HepG2 (cell line): ENCODE data around the gene TMEM200A. TPM values are rescaled to one million over a fixed set of nuclear protein-coding genes. Genes with fewer than 3 reads are reported as not detected.

Source experiments
- FOXM1 ChIP-seq: sonication (generic); formaldehyde crosslinking; IDR thresholded peaks from 2 replicates; pipeline ENCODE4 v1.5.0; 2020; ENCODE audit warnings: missing genetic modification reagents
- FOXO1 ChIP-seq: sonication (generic); formaldehyde crosslinking; IDR thresholded peaks from 2 replicates; pipeline ENCODE4 v1.4.0; 2020; ENCODE audit warnings: missing genetic modification reagents
- IRF2 ChIP-seq: IDR thresholded peaks from 2 replicates; pipeline ENCODE4 v1.6.1; 2018; ENCODE audit warnings: missing genetic modification reagents, missing compliant biosample characterization
- KDM2A ChIP-seq: sonication (generic); formaldehyde crosslinking; IDR thresholded peaks from 2 replicates; pipeline ENCODE4 v1.4.0; 2020; ENCODE audit warnings: low read depth, missing genetic modification reagents, borderline replicate concordance
- LRRFIP1 ChIP-seq: sonication (generic); formaldehyde crosslinking; conservative IDR thresholded peaks from 2 replicates; pipeline ENCODE4 v1.4.0; 2020; ENCODE audit warnings: missing genetic modification reagents
- MAFK ChIP-seq, 2 experiments: IDR thresholded peaks in 1 of 2; conservative IDR thresholded peaks in 1 of 2; 2 replicates each; pipeline ENCODE4 v1.6.1; 2011; ENCODE audit warnings: improper control_type of control experiment in 2 of 2, low read length in 2 of 2
- MLXIP ChIP-seq: sonication (generic); formaldehyde crosslinking; IDR thresholded peaks from 2 replicates; pipeline ENCODE4 v1.9.0; 2021; ENCODE audit warnings: missing genetic modification reagents, borderline replicate concordance
- RAD21 ChIP-seq: fragments of 450-650 bp; formaldehyde crosslinking; IDR thresholded peaks from 2 replicates; pipeline ENCODE4 v1.5.0; 2020; ENCODE audit warnings: mild to moderate bottlenecking
- SMC3 ChIP-seq: IDR thresholded peaks from 2 replicates; pipeline ENCODE4 v1.6.1; 2011; ENCODE audit warnings: low read length, improper control_type of control experiment
- TEAD3 ChIP-seq: optimal IDR thresholded peaks from 2 replicates; pipeline ENCODE3; 2016; ENCODE audit warnings: borderline replicate concordance
- TGIF2 ChIP-seq: IDR thresholded peaks from 2 replicates; pipeline ENCODE4 v1.6.1; 2016; ENCODE audit warnings: control low read depth, missing compliant biosample characterization
- ZKSCAN5 ChIP-seq: sonication (generic); formaldehyde crosslinking; IDR thresholded peaks from 2 replicates; pipeline ENCODE4 v1.5.1; 2020; ENCODE audit warnings: mild to moderate bottlenecking, missing genetic modification reagents
- ZNF12 ChIP-seq: sonication (generic); formaldehyde crosslinking; IDR thresholded peaks from 2 replicates; pipeline ENCODE4 v1.5.0; 2020; ENCODE audit warnings: missing genetic modification reagents
- ZNF121 ChIP-seq: sonication (generic); formaldehyde crosslinking; IDR thresholded peaks from 2 replicates; pipeline ENCODE4 v1.5.0; 2020; ENCODE audit warnings: mild to moderate bottlenecking, missing genetic modification reagents
- ZNF337 ChIP-seq: sonication (generic); formaldehyde crosslinking; IDR thresholded peaks from 2 replicates; pipeline ENCODE4 v1.5.1; 2020; ENCODE audit warnings: missing genetic modification reagents, low read depth, mild to moderate bottlenecking, borderline replicate concordance
- ZNF382 ChIP-seq: sonication (generic); formaldehyde crosslinking; IDR thresholded peaks from 2 replicates; pipeline ENCODE4 v1.5.0; 2020; ENCODE audit warnings: missing genetic modification reagents, mild to moderate bottlenecking, borderline replicate concordance
- ZNF496 ChIP-seq: sonication (generic); formaldehyde crosslinking; IDR thresholded peaks from 2 replicates; pipeline ENCODE4 v1.8.1; 2023; ENCODE audit warnings: mild to moderate bottlenecking, moderate library complexity, missing genetic modification reagents; ENCODE audit not compliant: insufficient replicate concordance
- polyA plus RNA-seq, 8 experiments: library from polyadenylated mRNA; depleted of rRNA in 3 of 8; stranded (reverse) in 7 of 8; unstranded in 1 of 8; fragments of >200 nt; fragmentation: Illumina TruSeq in 4 of 8; extraction: Trizol in 4 of 8; gene quantifications; 2 replicates each; pipeline versions ENCODE4 v1.2.1 to v1.2.3, GENCODE V29; 2011 to 2016; ENCODE audit warnings: low read depth in 4 of 8, missing spikeins in 1 of 8, mixed read lengths in 1 of 8; ENCODE audit not compliant: insufficient read depth in 1 of 8
- total RNA-seq, 5 experiments: library from RNA; depleted of rRNA; stranded (reverse); fragments of >200 nt; fragmentation: Illumina TruSeq; extraction: Trizol; gene quantifications; 2 replicates each; pipeline ENCODE4 v1.2.3, GENCODE V29; 2016; ENCODE audit warnings: low read depth in 1 of 5
- TF ChIP-seq, protein P1 (sequence below): IDR thresholded peaks from 2 replicates; pipeline ENCODE4 v1.6.1; 2018; ENCODE audit warnings: missing genetic modification reagents
- TF ChIP-seq, protein P2 (sequence below), 2 experiments: sonication (generic) in 1 of 2; formaldehyde crosslinking in 1 of 2; IDR thresholded peaks; 2 replicates each; pipeline versions ENCODE4 v1.4.0 to v1.6.1; 2018 to 2020; ENCODE audit warnings: missing genetic modification reagents in 2 of 2, borderline replicate concordance in 1 of 2, low read depth in 1 of 2, mild to moderate bottlenecking in 1 of 2, missing biosample characterization in 1 of 2
- TF ChIP-seq, protein P3 (sequence below): sonication (generic); formaldehyde crosslinking; IDR thresholded peaks from 2 replicates; pipeline ENCODE4 v1.5.1; 2020; ENCODE audit warnings: missing genetic modification reagents, mild to moderate bottlenecking, borderline replicate concordance

Gene TMEM200A
- total and polyA plus RNA-seq, 2 of the 13 experiments (the other 11 are each of a cell fraction or from before 2014, with no cell fraction given): 0.34 TPM; not detected in 1

- TF ChIP-seq LRRFIP1 (CRISPR knock-in tag) (0 out of 2 replicates have a peak, but pooled peaks have one; percentile 49), ZNF12 (CRISPR knock-in tag) (peak; percentile 73), ZNF337 (CRISPR knock-in tag) (no peak), IRF2 (CRISPR knock-in tag) (no peak; the same call in 1 of the 2 replicates), ZNF382 (CRISPR knock-in tag) (no peak), FOXM1 (CRISPR knock-in tag) (no peak), TEAD3 (CRISPR knock-in tag) (peak; percentile 34), KDM2A (CRISPR knock-in tag) (no peak), RAD21 (no peak), SMC3 (no peak), FOXO1 (CRISPR knock-in tag) (peak; percentile 26; the same call in 1 of the 2 replicates), ZKSCAN5 (CRISPR knock-in tag) (no peak), MAFK (conservative IDR thresholded peaks at IDR 0.05 in 1 of 2, IDR thresholded peaks at IDR 0.05 in 1 of 2; ENCODE audit: low read length in 2 of 2) (no peak), MLXIP (CRISPR knock-in tag) (peak; percentile 43; the same call in 1 of the 2 replicates), ZNF121 (CRISPR knock-in tag) (no peak), TGIF2 (CRISPR knock-in tag) (peak; percentile 44; the same call in 1 of the 2 replicates), ZNF496 (no peak)
- TF ChIP-seq, protein P1, sequence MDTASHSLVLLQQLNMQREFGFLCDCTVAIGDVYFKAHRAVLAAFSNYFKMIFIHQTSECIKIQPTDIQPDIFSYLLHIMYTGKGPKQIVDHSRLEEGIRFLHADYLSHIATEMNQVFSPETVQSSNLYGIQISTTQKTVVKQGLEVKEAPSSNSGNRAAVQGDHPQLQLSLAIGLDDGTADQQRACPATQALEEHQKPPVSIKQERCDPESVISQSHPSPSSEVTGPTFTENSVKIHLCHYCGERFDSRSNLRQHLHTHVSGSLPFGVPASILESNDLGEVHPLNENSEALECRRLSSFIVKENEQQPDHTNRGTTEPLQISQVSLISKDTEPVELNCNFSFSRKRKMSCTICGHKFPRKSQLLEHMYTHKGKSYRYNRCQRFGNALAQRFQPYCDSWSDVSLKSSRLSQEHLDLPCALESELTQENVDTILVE (CRISPR knock-in tag): peak; percentile 74; the same call in 1 of the 2 replicates
- TF ChIP-seq, protein P2, sequence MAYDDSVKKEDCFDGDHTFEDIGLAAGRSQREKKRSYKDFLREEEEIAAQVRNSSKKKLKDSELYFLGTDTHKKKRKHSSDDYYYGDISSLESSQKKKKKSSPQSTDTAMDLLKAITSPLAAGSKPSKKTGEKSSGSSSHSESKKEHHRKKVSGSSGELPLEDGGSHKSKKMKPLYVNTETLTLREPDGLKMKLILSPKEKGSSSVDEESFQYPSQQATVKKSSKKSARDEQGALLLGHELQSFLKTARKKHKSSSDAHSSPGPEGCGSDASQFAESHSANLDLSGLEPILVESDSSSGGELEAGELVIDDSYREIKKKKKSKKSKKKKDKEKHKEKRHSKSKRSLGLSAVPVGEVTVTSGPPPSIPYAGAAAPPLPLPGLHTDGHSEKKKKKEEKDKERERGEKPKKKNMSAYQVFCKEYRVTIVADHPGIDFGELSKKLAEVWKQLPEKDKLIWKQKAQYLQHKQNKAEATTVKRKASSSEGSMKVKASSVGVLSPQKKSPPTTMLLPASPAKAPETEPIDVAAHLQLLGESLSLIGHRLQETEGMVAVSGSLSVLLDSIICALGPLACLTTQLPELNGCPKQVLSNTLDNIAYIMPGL (CRISPR knock-in tag; IDR thresholded peaks at IDR 0.05; ENCODE audit: borderline replicate concordance in 1 of 2, low read depth in 1 of 2): no peak
- TF ChIP-seq, protein P3, sequence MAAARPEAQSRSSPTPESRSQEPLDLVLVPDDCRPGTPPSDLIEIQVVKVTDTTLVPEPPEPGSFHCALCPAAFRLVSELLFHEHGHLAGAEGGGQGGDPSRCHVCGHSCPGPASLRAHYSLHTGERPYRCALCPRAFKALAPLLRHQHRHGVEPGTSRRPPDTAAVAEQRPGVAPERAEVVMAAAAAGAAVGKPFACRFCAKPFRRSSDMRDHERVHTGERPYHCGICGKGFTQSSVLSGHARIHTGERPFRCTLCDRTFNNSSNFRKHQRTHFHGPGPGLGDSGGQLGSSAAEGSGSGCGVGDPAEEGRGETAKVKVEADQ (CRISPR knock-in tag): no peak
Measured at GRCh38 chr6:130362128-130362527, 3.7 kb upstream of the TMEM200A start (continued).
